Muscle of leg (tissue), 11 donors: ENCODE measurements around the gene MGRN1. TPM values are rescaled to one million over a fixed set of nuclear protein-coding genes. Genes with fewer than 3 reads are reported as not detected.

Experiments
- DNase-seq: peaks from one replicate; pipeline ENCODE4 v3.0.0; 2013
- H3K27ac ChIP-seq: one replicate; pipeline ENCODE4 v1.5.1; 2013; ENCODE audit warnings: mild to moderate bottlenecking, low read length, control low read depth
- H3K27me3 ChIP-seq: one replicate; pipeline ENCODE4 v1.6.1; 2013; ENCODE audit warnings: low read length; ENCODE audit not compliant: control insufficient read depth, insufficient read depth
- H3K36me3 ChIP-seq: one replicate; pipeline ENCODE4 v1.6.1; 2013; ENCODE audit warnings: low read length; ENCODE audit not compliant: control insufficient read depth, insufficient read depth
- H3K4me1 ChIP-seq: one replicate; pipeline ENCODE4 v1.6.1; 2013; ENCODE audit warnings: low read length; ENCODE audit not compliant: control insufficient read depth, insufficient read depth
- H3K4me3 ChIP-seq: one replicate; pipeline ENCODE4 v1.5.1; 2013; ENCODE audit warnings: low read length, control low read depth
- H3K9me3 ChIP-seq: replicated peaks from 2 replicates; pipeline ENCODE4 v1.6.1; 2013; ENCODE audit warnings: low read depth, low read length; ENCODE audit not compliant: control insufficient read depth
- WGBS: methylation state at CpG from one replicate; pipeline ENCODE4 v1.1.5; 2013; ENCODE audit warnings: missing lambda C conversion rate; ENCODE audit not compliant: insufficient coverage; 5-methylcytosine and 5-hydroxymethylcytosine counted together
- polyA plus RNA-seq, 8 donors: library from polyadenylated mRNA; unstranded; fragments of 120-200 nt; gene quantifications; one replicate each; pipeline versions ENCODE4 v1.2.1 to v1.2.3, GENCODE V29; 2013; ENCODE audit warnings: inconsistent platforms in 1 of 8, low replicate concordance in 1 of 8; ENCODE audit not compliant: insufficient read length in 8 of 8, insufficient read depth in 1 of 8
- total RNA-seq: library from RNA; stranded (reverse); fragments of 120-200 nt; gene quantifications from one replicate; pipeline ENCODE4 v1.2.4, GENCODE V29; 2013

The MGRN1 gene
- total and polyA plus RNA-seq, 9 donors: 15.9 to 50.7 (median 37.2) TPM

GRCh38 chr16:4591191-4591590 is 33.4 kb upstream of the MGRN1 start:
- H3K27me3 ChIP-seq: no peaks in the 10 kb centered on the region
- peaks cover 12% of the 10 kb centered on the region for H3K4me1 ChIP-seq
- no peak overlapping the region for H3K4me3 ChIP-seq
- WGBS: no CpG with 5 or more reads among the region's 6 CpGs
- H3K9me3 ChIP-seq: peaks cover 7% of the 10 kb centered on the region
- no peak overlapping the region for H3K27ac ChIP-seq
- DNase-seq: no peak
- H3K36me3 ChIP-seq: no peaks in the 10 kb centered on the region

GRCh38 chr16:4591706-4592470 is 32.7 kb upstream of the MGRN1 start:
- H3K4me3 ChIP-seq: no peak overlapping the region

DNA sequence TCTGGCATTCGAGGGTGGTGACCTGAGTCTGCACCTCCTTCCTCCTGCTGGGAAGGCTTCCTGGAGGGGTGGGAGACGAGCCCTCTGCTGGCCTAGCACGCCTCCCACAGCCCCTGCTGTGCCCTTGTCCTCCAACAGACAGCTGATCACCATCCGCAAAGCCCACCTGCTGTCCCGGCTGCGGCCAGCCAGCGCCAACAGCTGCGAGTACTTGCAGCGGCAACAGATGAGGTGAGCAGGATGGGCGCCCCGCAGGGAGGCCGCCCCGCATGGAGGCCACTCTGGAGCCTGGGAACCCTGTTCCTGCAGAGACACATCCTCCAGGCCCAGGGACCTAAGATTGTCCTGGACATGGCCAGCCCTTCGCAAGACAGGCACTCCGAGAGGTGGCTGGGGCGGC is 31.5 kb upstream of the MGRN1 start:
- peak; percentile 65 for DNase-seq
- no peak overlapping the region for H3K4me3 ChIP-seq
- 21% methylated on average over 12 of the region's 16 CpGs for WGBS
- H3K36me3 ChIP-seq: no peaks in the 10 kb centered on the region
- no peak overlapping the region for H3K27ac ChIP-seq
- H3K27me3 ChIP-seq: peaks cover 4% of the 10 kb centered on the region
- peaks cover 4% of the 10 kb centered on the region for H3K9me3 ChIP-seq
- H3K4me1 ChIP-seq: peaks cover 12% of the 10 kb centered on the region

More at GRCh38 chr16:4591706-4592470, 32.7 kb upstream of the MGRN1 start:
- H3K4me1 ChIP-seq: peaks cover 12% of the 10 kb centered on the region
- no peaks in the 10 kb centered on the region for H3K36me3 ChIP-seq
- H3K27me3 ChIP-seq: no peaks in the 10 kb centered on the region
- WGBS: 85% methylated on average over 14 of the region's 17 CpGs
- no peak for DNase-seq
- peaks cover 7% of the 10 kb centered on the region for H3K9me3 ChIP-seq
- no peak overlapping the region for H3K27ac ChIP-seq

GRCh38 chr16:4594433-4595410 is 29.9 kb upstream of the MGRN1 start:
- Histone ChIP-seq H3K27ac (no peak overlapping the region), H3K4me1 (peaks cover 12% of the 10 kb centered on the region), H3K9me3 (no peaks in the 10 kb centered on the region), H3K27me3 (peaks cover 4% of the 10 kb centered on the region), H3K36me3 (no peaks in the 10 kb centered on the region), H3K4me3 (no peak overlapping the region)
- DNase-seq: no peak
- WGBS: 84% methylated on average over 38 of the region's 38 CpGs

- Histone ChIP-seq H3K4me3 (no peak overlapping the region), H3K9me3 (no peaks in the 10 kb centered on the region), H3K27ac (no peak overlapping the region), H3K27me3 (peaks cover 4% of the 10 kb centered on the region), H3K4me1 (peaks cover 28% of the 10 kb centered on the region), H3K36me3 (no peaks in the 10 kb centered on the region)
- no peak for DNase-seq
- WGBS: 62% methylated on average over 5 of the region's 9 CpGs
Measured at GRCh38 chr16:4597174-4597573, 27.5 kb upstream of the MGRN1 start.

- no peaks in the 10 kb centered on the region for H3K9me3 ChIP-seq
- H3K4me3 ChIP-seq: no peak overlapping the region
- 89% methylated on average over 8 of the region's 10 CpGs for WGBS
- H3K27me3 ChIP-seq: peaks cover 4% of the 10 kb centered on the region
- no peak for DNase-seq
- peaks cover 24% of the 10 kb centered on the region for H3K4me1 ChIP-seq
- H3K27ac ChIP-seq: no peak overlapping the region
- no peaks in the 10 kb centered on the region for H3K36me3 ChIP-seq
Measured at GRCh38 chr16:4599037-4599436, 25.6 kb upstream of the MGRN1 start.

GRCh38 chr16:4599545-4599944 is 25.1 kb upstream of the MGRN1 start:
- Histone ChIP-seq H3K27me3 (peaks cover 4% of the 10 kb centered on the region), H3K36me3 (no peaks in the 10 kb centered on the region), H3K4me1 (peaks cover 24% of the 10 kb centered on the region), H3K9me3 (no peaks in the 10 kb centered on the region), H3K4me3 (no peak overlapping the region), H3K27ac (no peak overlapping the region)
- no peak for DNase-seq
- 47% methylated on average over 5 of the region's 8 CpGs for WGBS

DNA sequence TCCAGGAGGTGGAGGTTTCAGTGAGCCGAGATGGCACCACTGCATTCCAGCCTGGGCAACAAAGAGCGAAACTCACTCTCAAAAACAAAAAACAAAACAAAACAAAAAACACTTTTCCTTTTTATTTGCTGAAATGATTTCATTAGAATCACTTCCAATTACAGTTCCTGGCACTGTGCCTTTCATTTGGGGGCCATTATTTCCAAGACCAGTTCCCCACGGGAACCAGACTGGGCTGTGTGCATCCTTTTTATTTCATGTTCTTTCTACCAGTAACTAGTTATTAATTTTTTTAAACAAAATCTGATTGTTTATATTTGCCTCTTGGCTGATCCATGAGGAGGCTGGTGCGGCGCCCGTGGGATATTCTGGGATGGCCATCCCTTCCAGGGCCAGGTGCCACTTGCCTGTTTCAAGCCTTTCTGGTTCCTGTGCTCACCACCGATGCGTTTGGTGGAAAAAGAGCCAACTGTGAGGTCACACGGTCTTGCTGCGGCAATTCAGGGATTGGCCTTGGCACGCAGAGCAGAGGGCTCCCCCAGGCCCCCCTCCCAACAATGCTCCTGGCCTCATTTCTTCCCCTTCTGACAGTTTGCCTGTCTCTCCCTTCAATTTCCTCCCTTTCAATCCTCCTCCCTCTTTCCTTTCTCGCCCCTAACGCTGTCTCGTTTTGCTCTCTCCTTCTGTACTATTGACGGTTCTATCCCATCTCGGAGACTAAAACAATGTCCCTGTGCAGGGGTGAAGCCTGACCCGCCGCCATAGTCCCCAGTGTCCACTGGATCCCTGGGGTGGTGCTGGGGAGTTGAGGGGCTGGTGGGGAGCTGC is 23.4 kb upstream of the MGRN1 start:
- no peak overlapping the region for H3K4me3 ChIP-seq
- no peaks in the 10 kb centered on the region for H3K36me3 ChIP-seq
- peaks cover 4% of the 10 kb centered on the region for H3K27me3 ChIP-seq
- no peaks in the 10 kb centered on the region for H3K9me3 ChIP-seq
- H3K4me1 ChIP-seq: peaks cover 24% of the 10 kb centered on the region
- WGBS: 12% methylated on average over 13 of the region's 18 CpGs
- peak overlapping the region; percentile 77 for H3K27ac ChIP-seq
- DNase-seq: peak; percentile 94

DNA sequence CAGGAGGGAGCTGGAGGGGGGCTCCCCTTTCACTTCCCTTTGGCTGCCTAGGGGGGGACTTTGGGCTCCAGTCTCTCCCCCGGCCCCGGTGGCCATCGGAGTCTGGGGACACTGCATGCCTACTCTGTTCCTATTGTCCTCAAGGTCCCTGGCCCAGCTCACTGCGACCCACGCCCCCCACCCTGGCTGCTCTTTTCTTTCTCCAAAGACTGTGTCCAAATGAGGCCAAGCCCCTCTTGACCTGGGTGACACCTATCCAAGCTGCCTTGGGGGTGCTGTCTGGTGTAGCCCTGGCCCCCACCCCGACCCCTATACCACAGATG is 22.8 kb upstream of the MGRN1 start:
- Histone ChIP-seq H3K36me3 (peaks cover under 1% of the 10 kb centered on the region), H3K27ac (peak overlapping the region; percentile 77), H3K4me1 (peaks cover 24% of the 10 kb centered on the region), H3K27me3 (peaks cover 4% of the 10 kb centered on the region), H3K9me3 (no peaks in the 10 kb centered on the region), H3K4me3 (no peak overlapping the region)
- DNase-seq: no peak
- 34% methylated on average over 5 of the region's 6 CpGs for WGBS
